ENCODE results near the gene TBCC. TPM values are rescaled to one million over a fixed set of nuclear protein-coding genes. Genes with fewer than 3 reads are reported as not detected.

Gene TBCC
- total and polyA plus RNA-seq, 2 of the 13 experiments (the other 11 are each of a cell fraction or from before 2014, with no cell fraction given) = 14.8 to 36.1 TPM

DNA sequence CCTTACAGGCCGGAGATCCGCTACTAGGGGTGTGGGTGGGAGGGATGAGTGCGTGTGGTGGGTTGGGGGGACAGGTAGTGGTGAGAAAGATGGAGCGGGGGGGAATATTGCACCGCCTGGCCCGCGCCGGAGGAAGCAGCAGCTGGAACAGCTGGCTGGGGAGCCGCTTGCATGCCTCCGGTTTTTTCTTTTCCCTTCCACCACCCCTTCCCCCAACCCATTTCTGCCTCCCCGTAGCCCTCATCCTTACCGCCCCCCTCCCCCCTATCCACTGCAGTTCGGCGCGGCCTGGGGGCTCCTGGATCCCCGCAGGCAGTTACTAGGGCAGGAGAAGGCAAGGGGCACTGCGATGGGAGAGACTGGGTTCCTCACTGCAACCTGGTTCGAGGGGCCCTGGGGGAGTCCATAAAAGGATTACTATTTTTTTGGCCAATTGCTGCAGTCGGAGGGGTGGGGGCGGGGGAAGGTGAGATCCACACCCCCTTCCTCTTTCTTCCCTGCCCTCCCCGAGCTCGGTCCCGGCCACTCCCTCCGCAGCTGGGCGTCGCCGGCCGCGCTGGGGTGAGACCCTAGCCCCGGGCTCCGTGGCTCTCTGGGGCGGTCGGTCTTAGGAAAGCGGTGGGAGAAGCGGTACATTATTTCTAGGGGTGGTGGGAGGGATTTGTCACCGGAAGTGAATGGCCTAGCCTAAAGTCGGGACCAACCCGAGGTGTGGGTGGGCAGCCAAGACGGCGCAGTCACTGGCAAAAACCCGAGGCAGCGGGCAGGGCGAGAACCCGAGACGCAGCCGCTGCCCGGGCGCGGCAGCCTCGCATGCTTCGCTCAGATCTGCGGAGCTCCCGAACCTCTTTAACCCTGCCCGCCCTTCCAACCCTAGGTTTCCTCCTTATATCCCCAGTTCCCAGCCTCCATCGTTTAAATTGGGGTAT, 824 bp upstream of the TBCC start (continued):
- TF ChIP-seq ZNF34 (CRISPR knock-in tag; IDR thresholded peaks at IDR 0.05; ENCODE audit: borderline replicate concordance) (peak; percentile 93), KLF16 (CRISPR knock-in tag; IDR thresholded peaks at IDR 0.05) (peak in 1 of 2 experiments; percentile 80; a peak in 2 of 4 replicates), GABPA (IDR thresholded peaks at IDR 0.05; ENCODE audit: low read depth, low read length) (peak; percentile 57), GABPA (CRISPR knock-in tag; IDR thresholded peaks at IDR 0.05; ENCODE audit: low read depth) (peak; percentile 89), SP2 (CRISPR knock-in tag; IDR thresholded peaks at IDR 0.05) (peak; percentile 35; the same call in 1 of the 2 replicates), GATA4 (IDR thresholded peaks at IDR 0.05; ENCODE audit: borderline replicate concordance, low read depth) (peak; percentile 19; the same call in 1 of the 2 replicates), ATM (IDR thresholded peaks at IDR 0.05; ENCODE audit: borderline replicate concordance) (no peak), SAP130 (CRISPR knock-in tag; IDR thresholded peaks at IDR 0.05; ENCODE audit: low read depth) (peak; percentile 94), MED1 (CRISPR knock-in tag; IDR thresholded peaks at IDR 0.05) (peak; percentile 70), HMGA1 (CRISPR knock-in tag; conservative IDR thresholded peaks at IDR 0.05) (no peak), KMT2B (CRISPR knock-in tag; IDR thresholded peaks at IDR 0.05) (peak; percentile 79), SMYD3 (CRISPR knock-in tag; IDR thresholded peaks at IDR 0.05) (peak; percentile 96), ZC3H13 (CRISPR knock-in tag; IDR thresholded peaks at IDR 0.05) (peak; percentile 85), TEAD3 (CRISPR knock-in tag; optimal IDR thresholded peaks at IDR 0.05; ENCODE audit: borderline replicate concordance) (peak; percentile 65), ZSCAN20 (CRISPR knock-in tag; IDR thresholded peaks at IDR 0.05; ENCODE audit: borderline replicate concordance) (0 out of 2 replicates have a peak, but pooled peaks have one; percentile 24), YEATS4 (CRISPR knock-in tag; IDR thresholded peaks at IDR 0.05; ENCODE audit: borderline replicate concordance) (peak; percentile 64; the same call in 1 of the 2 replicates), GTF2F1 (IDR thresholded peaks at IDR 0.05; ENCODE audit: low read length) (0 out of 2 replicates have a peak, but pooled peaks have one; percentile 28), FOXK1 (CRISPR knock-in tag; IDR thresholded peaks at IDR 0.05; ENCODE audit: borderline replicate concordance, low read depth) (peak; percentile 57; the same call in 1 of the 2 replicates), PAF1 (CRISPR knock-in tag; IDR thresholded peaks at IDR 0.05) (no peak), RELA (CRISPR knock-in tag; IDR thresholded peaks at IDR 0.05) (no peak)
- TF ChIP-seq, protein P1, sequence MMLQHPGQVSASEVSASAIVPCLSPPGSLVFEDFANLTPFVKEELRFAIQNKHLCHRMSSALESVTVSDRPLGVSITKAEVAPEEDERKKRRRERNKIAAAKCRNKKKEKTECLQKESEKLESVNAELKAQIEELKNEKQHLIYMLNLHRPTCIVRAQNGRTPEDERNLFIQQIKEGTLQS (CRISPR knock-in tag; IDR thresholded peaks at IDR 0.05) = no peak; the same call in 1 of the 2 replicates
- TF ChIP-seq, protein P2, sequence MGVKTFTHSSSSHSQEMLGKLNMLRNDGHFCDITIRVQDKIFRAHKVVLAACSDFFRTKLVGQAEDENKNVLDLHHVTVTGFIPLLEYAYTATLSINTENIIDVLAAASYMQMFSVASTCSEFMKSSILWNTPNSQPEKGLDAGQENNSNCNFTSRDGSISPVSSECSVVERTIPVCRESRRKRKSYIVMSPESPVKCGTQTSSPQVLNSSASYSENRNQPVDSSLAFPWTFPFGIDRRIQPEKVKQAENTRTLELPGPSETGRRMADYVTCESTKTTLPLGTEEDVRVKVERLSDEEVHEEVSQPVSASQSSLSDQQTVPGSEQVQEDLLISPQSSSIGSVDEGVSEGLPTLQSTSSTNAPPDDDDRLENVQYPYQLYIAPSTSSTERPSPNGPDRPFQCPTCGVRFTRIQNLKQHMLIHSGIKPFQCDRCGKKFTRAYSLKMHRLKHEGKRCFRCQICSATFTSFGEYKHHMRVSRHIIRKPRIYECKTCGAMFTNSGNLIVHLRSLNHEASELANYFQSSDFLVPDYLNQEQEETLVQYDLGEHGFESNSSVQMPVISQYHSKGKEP (CRISPR knock-in tag; IDR thresholded peaks at IDR 0.05) = no peak
- TF ChIP-seq, protein P3, sequence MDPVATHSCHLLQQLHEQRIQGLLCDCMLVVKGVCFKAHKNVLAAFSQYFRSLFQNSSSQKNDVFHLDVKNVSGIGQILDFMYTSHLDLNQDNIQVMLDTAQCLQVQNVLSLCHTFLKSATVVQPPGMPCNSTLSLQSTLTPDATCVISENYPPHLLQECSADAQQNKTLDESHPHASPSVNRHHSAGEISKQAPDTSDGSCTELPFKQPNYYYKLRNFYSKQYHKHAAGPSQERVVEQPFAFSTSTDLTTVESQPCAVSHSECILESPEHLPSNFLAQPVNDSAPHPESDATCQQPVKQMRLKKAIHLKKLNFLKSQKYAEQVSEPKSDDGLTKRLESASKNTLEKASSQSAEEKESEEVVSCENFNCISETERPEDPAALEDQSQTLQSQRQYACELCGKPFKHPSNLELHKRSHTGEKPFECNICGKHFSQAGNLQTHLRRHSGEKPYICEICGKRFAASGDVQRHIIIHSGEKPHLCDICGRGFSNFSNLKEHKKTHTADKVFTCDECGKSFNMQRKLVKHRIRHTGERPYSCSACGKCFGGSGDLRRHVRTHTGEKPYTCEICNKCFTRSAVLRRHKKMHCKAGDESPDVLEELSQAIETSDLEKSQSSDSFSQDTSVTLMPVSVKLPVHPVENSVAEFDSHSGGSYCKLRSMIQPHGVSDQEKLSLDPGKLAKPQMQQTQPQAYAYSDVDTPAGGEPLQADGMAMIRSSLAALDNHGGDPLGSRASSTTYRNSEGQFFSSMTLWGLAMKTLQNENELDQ (CRISPR knock-in tag; IDR thresholded peaks at IDR 0.05; ENCODE audit: borderline replicate concordance) = peak; percentile 65; the same call in 1 of the 2 replicates
- TF ChIP-seq, protein P4, sequence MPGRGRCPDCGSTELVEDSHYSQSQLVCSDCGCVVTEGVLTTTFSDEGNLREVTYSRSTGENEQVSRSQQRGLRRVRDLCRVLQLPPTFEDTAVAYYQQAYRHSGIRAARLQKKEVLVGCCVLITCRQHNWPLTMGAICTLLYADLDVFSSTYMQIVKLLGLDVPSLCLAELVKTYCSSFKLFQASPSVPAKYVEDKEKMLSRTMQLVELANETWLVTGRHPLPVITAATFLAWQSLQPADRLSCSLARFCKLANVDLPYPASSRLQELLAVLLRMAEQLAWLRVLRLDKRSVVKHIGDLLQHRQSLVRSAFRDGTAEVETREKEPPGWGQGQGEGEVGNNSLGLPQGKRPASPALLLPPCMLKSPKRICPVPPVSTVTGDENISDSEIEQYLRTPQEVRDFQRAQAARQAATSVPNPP (CRISPR knock-in tag; IDR thresholded peaks at IDR 0.05) = peak; percentile 24; the same call in 1 of the 2 replicates
- TF ChIP-seq, protein P5, sequence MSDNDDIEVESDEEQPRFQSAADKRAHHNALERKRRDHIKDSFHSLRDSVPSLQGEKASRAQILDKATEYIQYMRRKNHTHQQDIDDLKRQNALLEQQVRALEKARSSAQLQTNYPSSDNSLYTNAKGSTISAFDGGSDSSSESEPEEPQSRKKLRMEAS (IDR thresholded peaks at IDR 0.05) = peak; percentile 51; the same call in 1 of the 2 replicates
